HG03469 (cell line): Measurements from ENCODE around the gene DAG1.

Experiments used
- ATAC-seq: cut with Tn5 transposase; IDR thresholded peaks from one replicate; pipeline ENCODE4 v1.9.1; 2021; ENCODE audit warnings: mild to moderate bottlenecking, moderate library complexity, moderate number of reproducible peaks; ENCODE audit not compliant: unreplicated experiment

Gene DAG1

DNA sequence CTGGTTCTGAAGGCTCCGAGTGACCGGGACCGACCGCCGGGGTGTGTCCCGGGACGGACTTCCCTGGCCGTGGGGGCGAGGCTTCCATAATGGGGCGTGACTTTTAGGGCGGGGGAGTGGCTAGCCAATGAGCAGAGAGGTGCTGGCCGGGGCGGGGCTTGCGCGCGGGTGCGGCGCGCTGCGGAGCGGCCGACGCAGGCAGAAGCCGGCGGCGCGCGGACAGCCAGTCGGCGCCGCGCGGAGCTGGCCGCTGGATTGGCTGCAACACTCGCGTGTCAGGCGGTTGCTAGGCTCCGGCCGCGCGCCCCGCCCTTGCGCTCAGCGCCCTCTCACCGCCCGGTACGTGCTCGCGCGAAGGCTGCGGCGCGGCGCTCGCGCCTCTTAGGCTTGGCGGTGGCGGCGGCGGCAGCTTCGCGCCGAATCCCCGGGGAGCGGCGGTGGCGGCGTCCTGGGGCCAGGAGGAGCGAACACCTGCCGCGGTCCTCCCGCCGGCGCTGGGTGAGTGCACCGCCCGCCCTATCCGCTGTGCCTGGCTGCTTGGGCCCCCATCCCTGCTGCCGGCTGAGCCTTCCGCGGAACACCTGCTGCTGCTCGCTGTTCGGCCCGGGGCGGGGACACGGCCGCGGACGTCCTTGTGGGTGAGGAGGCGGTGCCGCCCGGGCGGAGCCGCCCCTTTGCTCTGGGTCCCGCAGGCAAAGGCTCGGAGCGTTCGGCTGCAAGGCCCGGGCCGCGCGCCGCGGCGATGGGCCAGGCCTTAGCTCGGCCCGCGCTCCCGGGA, at the start of gene DAG1:
TSS of gene DAG1 (plus strand) at position 332 of the 778 bp plus-strand sequence. CDS start 40,268 bp downstream, outside the sequence.
- peak; percentile 69 for ATAC-seq

DNA sequence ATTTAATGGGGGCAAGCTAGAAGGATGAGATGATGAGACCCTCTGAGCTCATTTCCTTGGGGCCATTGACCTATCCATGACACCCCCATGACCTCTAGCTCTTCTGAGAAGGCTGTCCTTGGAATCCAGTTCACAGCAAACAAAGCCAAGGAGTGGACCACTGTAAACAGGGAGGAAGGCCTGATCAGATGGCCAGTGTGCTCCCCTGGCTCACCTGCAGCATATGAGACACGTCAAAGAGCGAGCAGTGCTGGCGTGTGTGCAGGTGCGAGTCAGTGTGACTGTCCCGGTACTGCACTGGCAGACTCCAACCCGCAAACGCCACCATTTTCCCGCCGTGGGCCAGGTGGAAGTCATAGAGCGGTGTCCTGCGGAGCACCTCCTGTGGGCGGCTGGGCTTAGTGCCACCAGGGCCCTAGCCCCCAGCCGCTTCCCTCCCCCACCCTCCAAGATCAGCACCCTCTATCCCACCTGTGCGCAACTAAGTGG, 48.1 kb upstream of the DAG1 start:
- no peak for ATAC-seq

DNA sequence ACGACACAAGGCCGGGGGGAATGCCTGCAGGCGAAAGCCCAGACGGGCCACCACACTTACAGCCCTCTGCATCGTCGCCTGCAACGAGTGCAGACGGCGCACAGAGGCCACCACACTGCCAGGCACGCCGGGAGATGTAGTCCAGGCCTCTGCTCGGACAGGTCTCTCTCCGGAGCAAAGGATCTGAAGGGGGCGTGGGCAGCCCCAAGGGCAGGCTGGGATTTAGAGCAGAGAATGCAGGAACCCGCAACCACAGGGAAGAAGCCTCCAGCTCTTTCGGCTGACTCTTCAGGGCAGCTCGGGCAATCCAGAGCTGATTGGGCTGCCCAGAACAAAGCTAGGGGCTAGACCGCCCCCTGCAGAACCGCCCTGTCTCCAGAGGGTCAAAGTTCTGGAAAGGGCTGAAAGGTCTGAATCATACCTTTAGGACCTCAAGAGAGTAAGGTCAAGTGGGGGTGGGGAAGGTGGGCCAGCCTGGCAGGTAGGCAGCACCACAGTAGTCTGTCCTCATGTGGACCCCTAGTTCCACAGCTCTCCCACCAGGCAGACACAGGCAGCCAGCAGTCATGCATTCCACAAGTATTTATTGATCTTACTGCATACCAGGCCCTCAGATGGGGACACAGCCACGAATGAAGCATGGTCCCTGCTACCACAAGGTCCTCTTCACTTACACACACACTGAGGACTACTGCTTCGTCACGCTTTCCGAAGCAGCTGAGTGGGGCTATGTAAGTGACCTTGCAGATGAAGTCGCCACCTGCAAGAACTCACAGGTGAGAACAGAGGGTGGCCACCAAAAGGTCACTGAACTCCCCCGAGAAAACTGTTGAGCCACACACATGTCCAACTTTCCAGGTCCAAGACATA, 47.5 kb upstream of the DAG1 start, which contains the start of gene AMT:
TSS of gene AMT (minus strand) at position 95 of the 870 bp plus-strand sequence. CDS start at position 72, 23 bp downstream.
- no peak for ATAC-seq

DNA sequence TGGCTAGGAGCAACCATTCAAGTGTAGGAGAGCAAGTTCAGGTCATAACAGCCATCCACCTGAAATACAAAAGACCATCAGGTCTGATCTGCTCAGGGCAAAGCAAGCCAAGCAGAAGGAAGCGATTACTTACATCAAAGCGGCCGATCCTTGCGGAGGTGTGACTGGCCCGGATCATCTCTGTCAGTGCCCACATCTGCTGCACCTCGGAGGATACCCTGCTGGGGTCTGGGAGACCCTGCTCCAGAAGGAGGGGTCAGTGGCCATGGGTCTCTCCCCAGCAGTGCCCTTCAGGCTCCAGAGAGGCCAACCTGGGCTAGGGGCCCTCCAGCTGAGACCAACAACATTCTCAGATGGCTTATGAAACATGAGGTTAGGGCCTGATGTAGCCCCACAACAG, 45.3 kb upstream of the DAG1 start:
- ATAC-seq: no peak

GRCh38 chr3:49427586-49427985, 42.5 kb upstream of the DAG1 start:
- ATAC-seq: no peak

- no peak for ATAC-seq
These were observed 41.4 kb upstream of the DAG1 start for GRCh38 chr3:49428752-49429080.

DNA sequence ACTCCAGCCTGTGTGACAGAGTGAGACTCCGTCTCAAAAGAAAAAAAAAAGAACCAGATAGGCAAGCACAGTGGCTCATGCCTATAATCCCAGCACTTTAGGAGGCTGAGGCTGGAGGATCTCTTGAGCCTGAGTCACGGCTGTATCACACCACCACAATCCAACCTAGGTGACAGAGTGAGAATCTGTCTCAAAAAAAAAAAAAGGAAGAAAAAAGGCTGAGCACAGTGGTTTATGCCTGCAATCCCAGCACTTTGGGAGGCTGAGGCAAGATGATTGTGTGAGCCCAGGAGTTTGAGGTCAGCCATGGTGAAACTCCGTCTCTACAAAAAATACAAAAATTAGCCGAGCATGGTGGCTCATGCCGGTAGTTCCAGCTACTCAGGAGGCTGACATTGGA, 35.3 kb upstream of the DAG1 start:
- no peak for ATAC-seq

GRCh38 chr3:49445391-49445790, 24.7 kb upstream of the DAG1 start:
- ATAC-seq: no peak

GRCh38 chr3:49453621-49454020, 16.4 kb upstream of the DAG1 start:
- ATAC-seq: no peak

GRCh38 chr3:49454458-49454857, 15.6 kb upstream of the DAG1 start:
- no peak for ATAC-seq

DNA sequence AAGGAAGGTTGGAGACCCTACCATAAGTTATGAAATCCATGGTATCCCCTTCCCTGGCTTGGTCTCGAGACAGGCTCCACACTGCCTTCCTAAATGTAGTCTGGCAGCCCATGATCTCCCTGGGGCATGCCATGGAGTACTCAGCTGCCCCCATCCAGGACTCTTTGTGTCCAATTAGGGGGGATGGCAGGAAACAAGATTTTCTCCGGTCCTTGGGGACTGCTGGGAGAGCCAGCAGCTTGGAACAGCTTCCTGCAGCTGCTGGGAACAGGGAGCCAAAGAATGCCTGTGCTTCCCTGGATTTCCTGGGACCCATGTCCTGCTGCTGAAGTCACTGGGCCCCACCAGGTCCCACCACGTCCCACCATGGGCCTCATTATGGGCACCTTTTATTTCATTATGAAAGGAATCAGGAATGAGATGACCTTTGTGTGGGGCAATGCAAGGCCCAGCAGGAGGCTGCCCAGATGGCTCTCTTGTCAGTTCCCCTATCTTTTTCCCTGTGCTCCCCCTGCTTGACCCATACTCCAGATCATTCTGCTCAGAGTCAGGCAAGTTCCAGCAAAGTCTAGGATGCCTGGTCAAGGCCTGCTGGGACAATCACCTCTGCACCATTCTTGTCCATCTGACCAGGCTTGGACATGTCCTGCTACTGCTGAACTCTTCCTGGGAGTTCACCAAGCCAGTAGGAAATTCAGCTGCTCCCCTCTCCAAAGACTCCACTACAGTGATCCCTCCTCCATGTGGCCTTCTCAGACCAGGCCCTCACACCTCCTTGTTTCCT, 15.0 kb upstream of the DAG1 start:
- ATAC-seq: no peak

- no peak for ATAC-seq
These were observed 13.6 kb upstream of the DAG1 start for GRCh38 chr3:49456466-49456865.

DNA sequence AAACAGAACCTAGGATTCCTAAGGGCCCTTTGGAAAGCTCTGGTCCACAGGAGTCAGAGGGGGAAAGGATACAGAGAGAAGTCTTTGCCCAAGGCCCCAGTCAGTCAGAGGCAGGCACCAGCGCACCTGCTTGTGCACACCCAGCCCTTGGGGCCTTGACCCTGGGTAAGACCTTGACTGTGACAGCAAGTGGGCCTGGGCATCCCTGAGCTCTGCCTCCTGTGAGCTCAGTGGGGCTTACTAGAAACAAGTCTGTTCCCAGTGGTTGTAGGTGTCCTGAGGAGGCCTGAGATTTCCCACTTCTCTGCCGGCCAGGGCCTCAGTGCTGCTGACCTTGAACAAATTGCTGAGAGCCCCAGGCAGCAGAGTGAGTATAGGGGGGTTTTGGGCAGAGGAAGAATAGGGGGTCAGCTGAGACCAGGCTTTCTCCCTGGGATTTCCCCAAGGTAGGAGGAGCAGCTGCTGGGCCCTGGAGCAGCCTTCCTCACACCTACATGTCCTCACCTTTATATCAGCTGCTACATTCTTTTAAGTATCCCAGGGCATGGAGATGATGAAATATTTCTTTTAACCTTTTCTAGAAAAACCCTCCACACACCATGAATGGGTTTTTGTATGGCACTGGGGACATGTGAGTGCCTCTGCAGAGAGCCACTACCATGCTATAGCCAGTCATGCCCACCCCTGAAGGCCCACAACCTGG, 9.7 kb upstream of the DAG1 start:
- ATAC-seq: no peak

DNA sequence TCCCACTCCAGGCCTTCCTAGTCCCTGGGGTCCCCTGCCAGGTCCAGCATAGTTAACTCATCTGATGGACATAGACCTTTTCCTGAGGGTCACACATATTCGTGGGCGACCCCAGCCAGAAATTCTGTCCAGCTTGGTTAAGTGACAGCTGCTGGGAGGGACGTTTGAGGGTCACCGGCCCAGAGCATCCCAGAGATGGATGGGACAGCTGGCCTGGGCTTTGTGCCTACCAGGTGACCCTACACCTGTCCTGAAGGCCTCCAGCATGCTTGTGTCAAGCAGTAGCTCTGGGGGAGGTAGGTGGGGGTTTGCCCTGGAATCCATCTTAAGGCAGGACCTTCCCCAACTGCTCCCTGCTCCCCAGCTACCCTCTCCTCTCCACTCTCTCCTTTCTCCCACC, 9.1 kb upstream of the DAG1 start:
- ATAC-seq: no peak

DNA sequence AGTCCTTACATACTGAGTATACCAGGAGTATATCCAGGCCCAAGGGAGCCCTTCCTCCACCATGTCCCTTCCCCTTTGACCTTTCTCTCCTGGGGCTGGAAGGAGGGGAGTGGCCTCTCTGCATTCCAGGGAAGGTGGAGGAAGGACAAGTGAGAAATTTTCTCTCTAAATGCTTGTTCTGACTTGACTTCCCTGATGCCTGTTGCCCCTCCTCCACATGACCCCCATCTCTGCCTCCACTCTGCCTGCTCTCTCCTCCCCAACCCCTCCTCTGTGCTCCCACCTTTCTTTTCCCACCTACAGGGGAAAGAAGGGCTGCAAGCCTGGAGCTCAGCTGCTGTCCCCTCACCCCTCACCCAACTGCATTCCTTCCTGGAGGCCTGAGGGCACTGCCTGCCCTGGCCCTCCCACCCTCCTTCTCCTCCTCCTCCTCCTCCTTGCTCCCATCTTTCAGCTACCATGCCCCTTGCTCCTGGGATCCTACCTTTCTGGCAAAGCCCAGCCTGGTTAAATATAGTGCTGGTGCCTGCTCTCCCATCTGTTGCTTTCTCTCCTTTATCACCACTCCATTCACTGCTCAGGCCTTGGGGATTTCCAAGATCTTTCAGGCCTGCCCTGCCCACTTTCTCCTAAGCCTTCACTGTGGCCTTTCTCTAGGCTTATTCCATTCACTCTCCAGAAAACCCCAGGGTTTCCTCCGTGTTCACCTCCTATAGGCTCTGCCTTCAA, 8.5 kb upstream of the DAG1 start:
- no peak for ATAC-seq

GRCh38 chr3:49462222-49462621, 7.8 kb upstream of the DAG1 start:
- ATAC-seq: no peak

DNA sequence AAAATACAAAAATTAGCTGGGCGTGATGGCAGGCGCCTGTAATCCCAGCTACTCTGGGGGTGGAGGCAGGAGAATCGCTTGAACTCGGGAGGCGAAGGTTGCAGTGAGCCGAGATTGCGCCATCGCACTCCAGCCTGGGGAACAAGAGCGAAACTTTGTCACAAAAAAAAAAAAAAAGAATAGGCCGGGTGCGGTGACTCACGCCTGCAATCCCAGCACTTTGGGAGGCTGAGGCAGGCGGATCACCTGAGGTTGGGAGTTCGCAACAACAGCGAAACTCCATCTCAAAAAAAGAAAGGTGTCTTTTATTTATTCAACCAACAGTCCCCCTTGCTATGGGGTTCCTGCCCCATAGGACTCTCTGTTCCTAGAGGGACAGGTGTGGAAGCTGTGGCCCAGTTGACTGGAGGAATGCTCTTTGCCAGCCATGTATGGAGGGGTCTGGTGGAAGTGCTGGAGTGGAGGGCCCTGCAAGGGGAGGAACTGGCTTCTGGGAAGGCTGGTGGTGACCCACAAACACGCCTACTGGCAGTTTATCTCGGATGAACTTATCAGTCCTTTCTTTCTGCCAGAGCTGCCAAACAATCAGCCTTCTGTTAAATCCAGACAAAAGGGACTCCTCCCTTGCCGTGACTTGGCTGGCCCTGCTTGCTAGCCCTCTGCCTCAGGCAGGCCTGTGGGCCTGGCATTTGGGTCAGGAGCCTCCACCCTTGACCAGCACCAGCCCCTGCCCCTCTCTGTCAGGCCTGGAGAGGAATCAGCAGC, 4.6 kb upstream of the DAG1 start:
- ATAC-seq: no peak

DNA sequence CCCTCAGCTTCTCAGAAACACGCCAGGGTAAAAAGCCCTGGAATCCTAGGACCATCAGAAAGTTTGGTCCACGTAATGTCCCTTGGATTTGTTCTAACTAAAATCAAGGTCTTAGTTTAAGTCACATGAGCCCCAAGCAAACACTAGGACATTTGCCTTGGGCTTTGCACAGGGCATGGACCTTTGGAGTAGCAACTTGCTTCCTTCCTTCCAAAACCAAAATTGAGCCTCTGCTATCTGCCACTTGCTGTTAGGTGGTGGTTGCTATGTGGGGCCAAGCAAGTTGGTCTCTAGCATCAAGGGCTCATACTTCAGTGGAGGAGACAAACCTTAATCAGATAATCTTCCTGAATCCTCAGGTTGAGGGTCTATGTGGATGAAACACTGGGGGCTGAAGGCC, 4.0 kb upstream of the DAG1 start:
- no peak for ATAC-seq
